Measurements from ENCODE around the gene RFTN1. TPM values are rescaled to one million over a fixed set of nuclear protein-coding genes. Genes with fewer than 3 reads are reported as not detected.

The RFTN1 gene
- total RNA-seq, 2 experiments from 2014 or later = 55.7 to 56.4 TPM

- H3K36me3 Mint-ChIP-seq (ENCODE audit: low read depth) = peaks cover 99% of the 10 kb centered on the region
- no peak for TF ChIP-seq CTCF (IDR thresholded peaks at IDR 0.05)
- H3K27ac Mint-ChIP-seq = peak overlapping the region; percentile 94
- DNase-seq (no peak), ATAC-seq (ENCODE audit: poor library complexity) (no peak)
- H3K4me1 Mint-ChIP-seq (ENCODE audit: low read depth) = peaks cover 89% of the 10 kb centered on the region
- POLR2A ChIA-PET = interaction anchor here (1.4 to 13.4 kb wide), 5 partner anchors 13 to 60 kb away, joined by 5 to 268 read pairs (median 31); partner anchors contain the start of genes DPH3 and OXNAD1
- H3K9me3 Mint-ChIP-seq = no peaks in the 10 kb centered on the region
- peak overlapping the region; percentile 49 for H3K4me3 Mint-ChIP-seq
- H3K4me3 ChIP-seq (ENCODE audit: low read length) = no peak overlapping the region
- peaks cover 84% of the 10 kb centered on the region for H3K4me1 ChIP-seq (ENCODE audit: insufficient read depth, low read length)
- no peaks in the 10 kb centered on the region for H3K27me3 ChIP-seq (ENCODE audit: control insufficient read depth in 1 of 2, insufficient read depth in 2 of 2, low read length in 2 of 2)
- H3K27ac ChIP-seq (ENCODE audit: low read depth in 1 of 2, low read length in 2 of 2) = peak overlapping the region; percentile 52 to 53
- no peaks in the 10 kb centered on the region for H3K27me3 Mint-ChIP-seq
- no peaks in the 10 kb centered on the region for H3K9me3 ChIP-seq (ENCODE audit: control insufficient read depth in 1 of 2, insufficient read depth in 1 of 2, low read length in 2 of 2)
- intact Hi-C loops (cut with DNase I, micrococcal nuclease) = loop anchor here in 1 of 2 experiments (2.0 kb wide), 1 partner anchor 17 kb away; no protein-coding TSS in a partner anchor
- CTCF ChIA-PET = interaction anchor here (1.5 to 11.5 kb wide), 2 partner anchors 25 to 48 kb away, joined by 3 to 208 read pairs; no protein-coding TSS in a partner anchor
- peaks cover 90% of the 10 kb centered on the region for H3K36me3 ChIP-seq (ENCODE audit: insufficient read depth, low read length)
Measured at GRCh38 chr3:16317561-16317945, 195.9 kb downstream of the RFTN1 start.

- Histone ChIP-seq H3K27ac (ENCODE audit: low read depth in 1 of 2, low read length in 2 of 2) (peak overlapping the region; percentile 52 to 53), H3K9me3 (ENCODE audit: control insufficient read depth in 1 of 2, insufficient read depth in 1 of 2, low read length in 2 of 2) (no peaks in the 10 kb centered on the region), H3K4me1 (ENCODE audit: insufficient read depth, low read length) (peaks cover 87% of the 10 kb centered on the region), H3K36me3 (ENCODE audit: insufficient read depth, low read length) (peaks cover 90% of the 10 kb centered on the region), H3K4me3 (ENCODE audit: low read length) (no peak overlapping the region), H3K27me3 (ENCODE audit: control insufficient read depth in 1 of 2, insufficient read depth in 2 of 2, low read length in 2 of 2) (no peaks in the 10 kb centered on the region)
- H3K27ac Mint-ChIP-seq = peak overlapping the region; percentile 94
- peaks cover 95% of the 10 kb centered on the region for H3K4me1 Mint-ChIP-seq (ENCODE audit: low read depth)
- POLR2A ChIA-PET = interaction anchor here (1.4 to 13.4 kb wide), 4 partner anchors 13 to 60 kb away, joined by 5 to 268 read pairs (median 121); no protein-coding TSS in a partner anchor
- H3K4me3 Mint-ChIP-seq = peak overlapping the region; percentile 49
- H3K9me3 Mint-ChIP-seq = no peaks in the 10 kb centered on the region
- TF ChIP-seq CTCF (IDR thresholded peaks at IDR 0.05) = no peak
- H3K36me3 Mint-ChIP-seq (ENCODE audit: low read depth) = peaks cover 99% of the 10 kb centered on the region
- intact Hi-C loops (cut with DNase I, micrococcal nuclease) = loop anchor here in 1 of 2 experiments (2.0 kb wide), 1 partner anchor 16 kb away; no protein-coding TSS in a partner anchor
- CTCF ChIA-PET = interaction anchor here (1.5 to 11.5 kb wide), 2 partner anchors 24 to 48 kb away, joined by 3 to 208 read pairs; no protein-coding TSS in a partner anchor
- DNase-seq (no peak), ATAC-seq (ENCODE audit: poor library complexity) (peak; percentile 19)
- no peaks in the 10 kb centered on the region for H3K27me3 Mint-ChIP-seq
Measured at GRCh38 chr3:16316847-16317560, 196.5 kb downstream of the RFTN1 start.

GRCh38 chr3:16316396-16316795 lies 197.1 kb downstream of the RFTN1 start:
- TF ChIP-seq CTCF (IDR thresholded peaks at IDR 0.05) = no peak
- H3K4me1 Mint-ChIP-seq (ENCODE audit: low read depth) = peaks cover 100% of the 10 kb centered on the region
- no peaks in the 10 kb centered on the region for H3K9me3 Mint-ChIP-seq
- ChIA-PET CTCF (interaction anchor here (11.5 kb wide), 1 partner anchor 24 kb away, joined by 208 read pairs; no protein-coding TSS in a partner anchor), POLR2A (interaction anchor here (0.9 to 13.4 kb wide), 5 partner anchors 12 to 61 kb away, joined by 3 to 268 read pairs (median 31); no protein-coding TSS in a partner anchor)
- Histone ChIP-seq H3K4me3 (ENCODE audit: low read length) (no peak overlapping the region), H3K36me3 (ENCODE audit: insufficient read depth, low read length) (peaks cover 83% of the 10 kb centered on the region), H3K27me3 (ENCODE audit: control insufficient read depth in 1 of 2, insufficient read depth in 2 of 2, low read length in 2 of 2) (no peaks in the 10 kb centered on the region), H3K27ac (ENCODE audit: low read depth in 1 of 2, low read length in 2 of 2) (peak overlapping the region; percentile 20 to 53), H3K9me3 (ENCODE audit: control insufficient read depth in 1 of 2, insufficient read depth in 1 of 2, low read length in 2 of 2) (no peaks in the 10 kb centered on the region), H3K4me1 (ENCODE audit: insufficient read depth, low read length) (peaks cover 90% of the 10 kb centered on the region)
- intact Hi-C loops (cut with DNase I, micrococcal nuclease) = loop anchor here in 1 of 2 experiments (2.0 kb wide), 1 partner anchor 16 kb away; no protein-coding TSS in a partner anchor
- H3K4me3 Mint-ChIP-seq = peak overlapping the region; percentile 12
- DNase-seq (no peak), ATAC-seq (ENCODE audit: poor library complexity) (no peak)
- peaks cover 99% of the 10 kb centered on the region for H3K36me3 Mint-ChIP-seq (ENCODE audit: low read depth)
- no peaks in the 10 kb centered on the region for H3K27me3 Mint-ChIP-seq
- peak overlapping the region; percentile 94 for H3K27ac Mint-ChIP-seq

Measured in CD4-positive, alpha-beta T cell (primary cell).